GM19455 (cell line): ENCODE measurements around the gene MGAT5.

ENCODE experiments used
- ATAC-seq: cut with Tn5 transposase; IDR thresholded peaks from one replicate; pipeline ENCODE4 v1.9.1; 2021; ENCODE audit not compliant: unreplicated experiment

MGAT5 gene

GRCh38 chr2:134301099-134301927, 47.4 kb downstream of the MGAT5 start:
- ATAC-seq, result no peak

GRCh38 chr2:134301928-134302260, 48.0 kb downstream of the MGAT5 start:
- ATAC-seq, result no peak

- no peak for ATAC-seq
Observed at GRCh38 chr2:134304394-134305108, 50.7 kb downstream of the MGAT5 start.

- no peak for ATAC-seq
Observed at GRCh38 chr2:134305109-134305491, 51.2 kb downstream of the MGAT5 start.

- no peak for ATAC-seq
Observed at GRCh38 chr2:134306521-134306920, 52.6 kb downstream of the MGAT5 start.

GRCh38 chr2:134307334-134307733, 53.5 kb downstream of the MGAT5 start:
- ATAC-seq, result no peak

- no peak for ATAC-seq
Observed at GRCh38 chr2:134308474-134309385, 54.9 kb downstream of the MGAT5 start.

- no peak for ATAC-seq
Observed at GRCh38 chr2:134310107-134311079, 56.5 kb downstream of the MGAT5 start.

GRCh38 chr2:134312482-134312881, 58.6 kb downstream of the MGAT5 start:
- ATAC-seq, result no peak

GRCh38 chr2:134314202-134314601, 60.3 kb downstream of the MGAT5 start:
- no peak for ATAC-seq

GRCh38 chr2:134314681-134315368, 61.0 kb downstream of the MGAT5 start:
- ATAC-seq, result no peak

GRCh38 chr2:134315471-134315870, 61.6 kb downstream of the MGAT5 start:
- no peak for ATAC-seq

- ATAC-seq, result no peak
Observed at GRCh38 chr2:134319596-134320254, 65.9 kb downstream of the MGAT5 start.

GRCh38 chr2:134320930-134321329, 67.1 kb downstream of the MGAT5 start:
- ATAC-seq, result no peak

GRCh38 chr2:134323777-134324176, 69.9 kb downstream of the MGAT5 start:
- no peak for ATAC-seq

GRCh38 chr2:134324430-134324829, 70.6 kb downstream of the MGAT5 start:
- ATAC-seq, result no peak

- no peak for ATAC-seq
Observed at GRCh38 chr2:134324947-134325346, 71.1 kb downstream of the MGAT5 start.

- ATAC-seq, result no peak
Observed at GRCh38 chr2:134325696-134326095, 71.8 kb downstream of the MGAT5 start.

GRCh38 chr2:134327367-134327766, 73.5 kb downstream of the MGAT5 start:
- ATAC-seq, result no peak
